ENCODE data around the gene TTC39C. TPM values are rescaled to one million over a fixed set of nuclear protein-coding genes. Genes with fewer than 3 reads are reported as not detected.

TTC39C gene
- total RNA-seq, 2 experiments from 2014 or later: 31.4 to 47.0 TPM

GRCh38 chr18:24060644-24061043, 46.1 kb downstream of the TTC39C start:
- H3K27ac ChIP-seq (ENCODE audit: low read depth, low read length, poor library complexity, severe bottlenecking): no peak overlapping the region
- peaks cover 32% of the 10 kb centered on the region for H3K79me2 ChIP-seq (ENCODE audit: insufficient read depth, low read depth, low read length)
- no peak for DNase-seq (ENCODE audit: low spot score)
- BruUV-seq (replicated peaks): no TSS peak
- 0 out of 2 replicates have a peak, but pooled peaks cover 7% of the 10 kb centered on the region for H4K20me1 ChIP-seq (ENCODE audit: insufficient read depth, low read length)
- H3K9me2 ChIP-seq (ENCODE audit: insufficient read depth, low read length): no peaks in the 10 kb centered on the region
- ChIA-PET POLR2A (interaction anchor here (0.7 to 0.8 kb wide), 2 partner anchors 21 to 131 kb away, joined by 3 to 4 read pairs; no protein-coding TSS in a partner anchor), CTCF (ENCODE audit: unreplicated experiment) (no interaction called here)
- H3K4me1 ChIP-seq (ENCODE audit: insufficient read depth, low read length, poor library complexity, severe bottlenecking): peaks cover 5% of the 10 kb centered on the region
- TF ChIP-seq EZH2phosphoT487 (IDR thresholded peaks at IDR 0.05; ENCODE audit: borderline replicate concordance, low read depth, low read length): no peak
- TF ChIP-seq CTCF (conservative IDR thresholded peaks at IDR 0.05; ENCODE audit: low read length): no peak
- H3K4me2 ChIP-seq (ENCODE audit: low read length): no peak overlapping the region
- intact Hi-C loops (cut with micrococcal nuclease; ENCODE audit: unreplicated experiment): no loop called here
- H3K36me3 ChIP-seq (ENCODE audit: insufficient read depth, low read length): no peaks in the 10 kb centered on the region
- no peak overlapping the region for H2AFZ ChIP-seq (ENCODE audit: low read length)
- no peaks in the 10 kb centered on the region for H3K9me3 ChIP-seq (ENCODE audit: low read length)
- H3K4me3 ChIP-seq (ENCODE audit: low read depth, low read length, poor library complexity, severe bottlenecking): no peak overlapping the region

GRCh38 chr18:24063121-24063731, 48.7 kb downstream of the TTC39C start:
- ChIA-PET POLR2A (no interaction called here), CTCF (ENCODE audit: unreplicated experiment) (no interaction called here)
- Histone ChIP-seq H3K36me3 (ENCODE audit: insufficient read depth, low read length) (peaks cover 7% of the 10 kb centered on the region), H3K9me2 (ENCODE audit: insufficient read depth, low read length) (no peaks in the 10 kb centered on the region), H3K4me3 (ENCODE audit: low read depth, low read length, poor library complexity, severe bottlenecking) (no peak overlapping the region), H3K4me2 (ENCODE audit: low read length) (no peak overlapping the region), H2AFZ (ENCODE audit: low read length) (no peak overlapping the region), H3K79me2 (ENCODE audit: insufficient read depth, low read depth, low read length) (peaks cover 13% of the 10 kb centered on the region; the same call in 1 of the 2 replicates), H3K9me3 (ENCODE audit: low read length) (no peaks in the 10 kb centered on the region), H3K27ac (ENCODE audit: low read depth, low read length, poor library complexity, severe bottlenecking) (no peak overlapping the region), H4K20me1 (ENCODE audit: insufficient read depth, low read length) (0 out of 2 replicates have a peak, but pooled peaks cover 4% of the 10 kb centered on the region), H3K4me1 (ENCODE audit: insufficient read depth, low read length, poor library complexity, severe bottlenecking) (no peaks in the 10 kb centered on the region)
- intact Hi-C loops (cut with micrococcal nuclease; ENCODE audit: unreplicated experiment): no loop called here
- TF ChIP-seq EZH2phosphoT487 (IDR thresholded peaks at IDR 0.05; ENCODE audit: borderline replicate concordance, low read depth, low read length) (no peak), CTCF (conservative IDR thresholded peaks at IDR 0.05; ENCODE audit: low read length) (no peak)
- no TSS peak for BruUV-seq (replicated peaks)
- DNase-seq (ENCODE audit: low spot score): no peak

DNA sequence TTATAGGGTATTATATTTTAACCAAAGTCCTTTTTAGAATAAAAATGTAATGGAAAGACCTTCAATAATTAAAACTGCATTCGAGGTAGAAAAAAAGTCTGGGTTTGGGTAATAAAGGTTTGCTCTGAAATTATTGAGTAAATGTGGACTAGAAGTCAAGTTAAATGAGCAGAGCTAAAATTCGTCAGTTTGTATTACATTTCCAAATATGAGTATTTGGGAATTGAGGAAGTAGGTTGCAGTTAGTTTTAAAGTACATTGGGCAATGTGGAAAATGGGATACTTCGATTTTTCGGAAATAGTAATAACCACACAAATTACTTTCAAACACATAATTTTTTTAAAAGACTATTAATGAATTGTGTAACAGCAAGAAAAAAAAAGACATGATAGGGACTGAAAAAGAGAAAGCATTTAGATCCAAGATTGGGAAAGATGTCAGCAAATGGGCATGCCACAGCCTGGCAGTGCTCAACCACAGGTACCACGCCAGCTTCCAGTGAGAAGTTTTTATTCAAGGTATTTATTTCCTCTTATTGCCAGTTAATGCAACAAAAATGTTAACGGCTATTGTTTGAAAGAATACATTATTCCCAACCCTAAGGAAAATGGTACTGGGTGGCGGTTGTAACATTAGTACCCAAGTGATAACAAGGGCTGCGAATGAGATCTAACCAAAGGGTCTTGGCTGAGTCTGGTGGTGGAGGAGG, 50.0 kb downstream of the TTC39C start:
- intact Hi-C loops (cut with micrococcal nuclease; ENCODE audit: unreplicated experiment): no loop called here
- Histone ChIP-seq H3K4me3 (ENCODE audit: low read depth, low read length, poor library complexity, severe bottlenecking) (no peak overlapping the region), H2AFZ (ENCODE audit: low read length) (no peak overlapping the region), H4K20me1 (ENCODE audit: insufficient read depth, low read length) (0 out of 2 replicates have a peak, but pooled peaks cover 4% of the 10 kb centered on the region), H3K9me3 (ENCODE audit: low read length) (no peaks in the 10 kb centered on the region), H3K4me1 (ENCODE audit: insufficient read depth, low read length, poor library complexity, severe bottlenecking) (peaks cover 5% of the 10 kb centered on the region), H3K27ac (ENCODE audit: low read depth, low read length, poor library complexity, severe bottlenecking) (no peak overlapping the region), H3K9me2 (ENCODE audit: insufficient read depth, low read length) (no peaks in the 10 kb centered on the region), H3K4me2 (ENCODE audit: low read length) (no peak overlapping the region), H3K36me3 (ENCODE audit: insufficient read depth, low read length) (peaks cover 7% of the 10 kb centered on the region), H3K79me2 (ENCODE audit: insufficient read depth, low read depth, low read length) (peaks cover 5% of the 10 kb centered on the region; the same call in 1 of the 2 replicates)
- ChIA-PET CTCF (ENCODE audit: unreplicated experiment) (no interaction called here), POLR2A (interaction anchor here (0.5 to 0.9 kb wide), 2 partner anchors 9 to 67 kb away, joined by 3 read pairs; no protein-coding TSS in a partner anchor)
- DNase-seq (ENCODE audit: low spot score): no peak
- BruUV-seq (replicated peaks): no TSS peak
- TF ChIP-seq CTCF (conservative IDR thresholded peaks at IDR 0.05; ENCODE audit: low read length) (no peak), EZH2phosphoT487 (IDR thresholded peaks at IDR 0.05; ENCODE audit: borderline replicate concordance, low read depth, low read length) (no peak)
